DMS153 treated with DMSO at 0.1 percent for 48 hours (cell line): ENCODE measurements around the gene IFNA5.
A peak's percentile ranks its signal among the peaks of the same experiment; 100 is the strongest.

Source experiments
- DNase-seq: peaks from one replicate; lab custom pipeline; 2025; ENCODE audit not compliant: unreplicated experiment; lab: John Stamatoyannopoulos, UW

The IFNA5 gene

GRCh38 chr9:21305213-21305612 lies at the start of gene IFNA5:
TSS of gene IFNA5 (minus strand) at chr9:21305313. CDS start at chr9:21305256, 57 bp downstream.
- no peak for DNase-seq

DNA sequence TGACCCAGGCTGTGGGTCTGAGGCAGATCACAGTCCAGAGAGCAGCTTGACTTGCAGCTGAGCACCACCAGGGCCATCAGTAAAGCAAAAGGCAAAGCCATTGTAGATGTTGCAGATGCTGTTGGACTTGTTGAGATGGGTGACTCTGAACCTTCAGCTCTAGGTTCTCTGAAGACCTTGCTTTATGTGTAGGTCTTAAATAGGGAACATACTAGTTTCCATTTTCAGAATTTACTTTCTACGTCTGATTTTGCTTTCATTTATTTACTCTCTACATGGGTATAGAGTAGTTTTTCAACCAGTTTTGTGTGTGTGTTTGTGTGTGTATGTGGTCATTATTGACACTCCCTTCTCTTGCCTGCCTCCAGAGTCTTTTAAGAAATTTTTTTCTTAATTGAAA lies 45.7 kb upstream of the IFNA5 start, which contains the start of gene IFNA6:
TSS of gene IFNA6 (minus strand) at position 101 of the 400 bp plus-strand sequence. CDS start at position 101, 0 bp downstream.
- no peak for DNase-seq

DNA sequence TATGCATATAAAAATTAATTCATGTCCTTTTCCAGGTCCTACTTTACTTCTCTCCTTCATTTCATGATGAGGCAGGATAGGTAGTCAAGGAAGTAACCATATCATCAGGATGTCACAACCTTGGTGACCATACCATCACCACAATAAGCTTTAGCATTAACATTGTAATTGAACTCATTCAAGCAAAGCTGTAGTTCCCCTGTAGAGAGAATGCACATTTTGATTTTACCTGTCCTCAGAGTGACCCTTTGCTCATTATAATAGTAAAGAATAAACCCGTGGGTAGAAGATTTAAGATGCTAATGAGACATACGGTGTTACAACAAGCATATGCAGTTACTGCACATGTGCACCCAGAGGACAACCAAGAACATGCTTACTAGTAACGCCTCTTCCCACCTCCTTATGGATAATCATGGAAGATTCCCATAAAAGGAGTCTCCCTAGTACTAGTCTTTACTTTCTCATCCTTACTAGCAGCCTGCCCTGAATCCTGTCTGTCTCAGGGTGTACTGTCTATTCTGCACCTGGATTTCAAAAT lies 43.4 kb upstream of the IFNA5 start:
- DNase-seq = no peak

DNA sequence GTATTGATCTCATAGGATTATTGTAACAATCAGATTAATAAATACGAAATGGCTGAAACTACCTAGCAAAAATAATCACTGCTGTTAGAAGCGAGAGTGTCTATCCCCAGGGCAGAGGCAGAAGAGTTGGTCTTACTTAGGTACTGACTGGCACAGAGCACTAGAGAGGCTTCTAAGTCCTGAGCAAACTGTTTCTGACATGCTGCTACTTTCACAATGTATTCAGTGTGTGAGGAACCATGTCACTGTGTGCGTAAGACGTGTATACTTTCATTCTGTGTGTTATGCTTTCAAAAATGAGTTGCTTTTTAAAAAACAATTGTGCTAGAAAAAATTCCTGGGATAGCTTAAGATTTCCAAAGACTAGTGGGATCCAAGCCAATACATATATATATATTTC lies 35.6 kb upstream of the IFNA5 start:
- DNase-seq = no peak

DNA sequence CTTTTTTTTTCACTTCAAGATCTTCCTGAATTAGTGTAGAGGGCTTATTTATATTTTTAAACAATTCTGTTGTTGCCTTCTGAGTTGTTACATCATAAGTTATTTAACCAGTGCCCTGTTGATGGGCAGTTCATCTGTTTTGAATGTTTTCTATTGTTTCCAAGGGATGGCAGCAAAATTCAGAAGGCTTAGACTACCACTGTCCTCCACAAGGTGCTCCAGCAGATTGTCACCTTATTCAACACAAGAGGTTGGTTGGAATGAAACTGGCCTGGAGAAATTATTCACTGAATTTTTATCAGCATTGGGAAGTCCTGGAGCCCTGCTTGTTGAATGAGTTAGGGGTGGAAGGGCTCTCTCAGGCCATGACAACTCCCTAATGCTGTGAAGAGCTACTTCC lies 31.3 kb upstream of the IFNA5 start:
- DNase-seq = no peak

- peak; percentile 85 for DNase-seq
Measured at GRCh38 chr9:21334701-21335632, 29.9 kb upstream of the IFNA5 start, which contains the start of gene KLHL9. TSS of gene KLHL9 (minus strand) at chr9:21335404. CDS start at chr9:21334859, 545 bp downstream.

GRCh38 chr9:21333226-21333625 lies 28.1 kb upstream of the IFNA5 start:
- no peak for DNase-seq

GRCh38 chr9:21331676-21332402 lies 26.7 kb upstream of the IFNA5 start:
- no peak for DNase-seq

DNA sequence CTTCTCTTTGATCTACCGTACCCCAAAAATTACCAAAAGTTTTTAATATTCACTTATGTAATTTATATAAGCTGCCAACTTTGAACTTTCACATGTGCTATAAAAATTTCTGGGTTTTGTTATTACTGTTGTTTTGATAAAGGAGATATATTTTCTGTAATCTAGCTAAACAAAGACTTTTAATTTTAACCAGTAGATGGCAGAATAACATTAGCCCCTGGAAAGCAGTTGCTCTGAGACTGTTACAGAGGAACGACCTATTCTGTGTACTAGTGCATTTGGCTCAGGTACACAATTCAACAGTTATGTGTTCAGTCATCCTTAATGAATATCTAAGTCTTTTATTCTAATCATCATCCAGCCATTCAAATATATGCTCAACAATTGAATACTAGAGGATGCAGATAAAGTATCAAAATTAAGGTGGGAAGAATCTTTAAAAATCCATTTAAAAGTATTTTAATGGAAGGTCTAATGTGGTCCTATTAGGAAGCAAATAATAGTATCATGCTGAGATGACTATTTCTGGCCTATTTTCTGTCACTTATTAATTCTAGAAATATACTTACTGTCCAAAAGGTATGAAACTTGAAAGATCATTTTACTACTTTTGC lies 21.5 kb upstream of the IFNA5 start:
- peak; percentile 69 for DNase-seq

DNA sequence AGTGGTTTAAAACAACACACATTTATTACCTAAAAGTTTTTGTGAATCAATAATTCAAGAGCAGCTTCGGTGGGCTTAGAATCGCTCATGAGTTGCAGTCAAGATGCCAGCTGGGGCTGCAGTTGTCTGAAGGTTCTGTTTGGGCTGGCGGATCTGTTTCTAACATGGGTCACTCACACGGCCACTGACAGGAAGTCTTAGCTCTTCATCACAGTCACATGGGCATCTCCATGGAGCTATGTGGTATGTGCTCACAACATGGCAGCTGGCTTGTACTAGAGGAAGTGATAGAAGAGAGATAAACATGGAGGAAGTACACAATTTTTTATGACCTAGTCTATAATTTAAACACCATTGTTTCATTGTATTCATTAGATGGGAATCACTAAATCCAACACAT lies 18.9 kb upstream of the IFNA5 start:
- no peak for DNase-seq

DNA sequence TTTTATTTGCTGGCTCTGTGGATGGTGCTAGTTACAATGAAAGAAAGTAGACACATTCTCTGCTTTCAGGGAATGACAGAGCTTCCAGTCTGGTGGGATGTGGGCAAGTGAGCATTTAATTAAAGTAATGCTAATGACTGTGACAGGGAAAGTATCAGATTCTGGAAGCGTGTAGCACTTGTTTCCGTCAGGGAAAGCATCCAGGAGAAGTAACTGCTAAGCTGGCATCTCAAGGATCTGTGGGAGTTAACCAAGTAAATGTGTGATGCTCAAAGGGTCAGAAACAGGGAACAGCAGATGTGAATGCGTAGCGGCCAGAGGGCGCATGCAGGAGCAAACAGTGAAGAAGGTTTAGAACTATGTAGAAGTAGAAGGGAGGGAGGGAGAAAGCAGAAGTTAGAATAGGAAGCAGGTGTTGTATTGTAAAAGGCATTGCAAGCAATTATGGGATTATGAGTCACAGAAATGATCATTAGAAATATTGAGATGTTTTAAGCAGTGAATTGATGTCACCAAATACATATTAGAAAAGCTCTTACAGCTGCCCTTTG lies 17.9 kb upstream of the IFNA5 start:
- DNase-seq = no peak

GRCh38 chr9:21320465-21320864 lies 15.4 kb upstream of the IFNA5 start:
- DNase-seq = no peak

- DNase-seq = peak; percentile 43
Measured at GRCh38 chr9:21317956-21318923, 13.1 kb upstream of the IFNA5 start.

GRCh38 chr9:21316860-21317259 lies 11.7 kb upstream of the IFNA5 start:
- no peak for DNase-seq

DNA sequence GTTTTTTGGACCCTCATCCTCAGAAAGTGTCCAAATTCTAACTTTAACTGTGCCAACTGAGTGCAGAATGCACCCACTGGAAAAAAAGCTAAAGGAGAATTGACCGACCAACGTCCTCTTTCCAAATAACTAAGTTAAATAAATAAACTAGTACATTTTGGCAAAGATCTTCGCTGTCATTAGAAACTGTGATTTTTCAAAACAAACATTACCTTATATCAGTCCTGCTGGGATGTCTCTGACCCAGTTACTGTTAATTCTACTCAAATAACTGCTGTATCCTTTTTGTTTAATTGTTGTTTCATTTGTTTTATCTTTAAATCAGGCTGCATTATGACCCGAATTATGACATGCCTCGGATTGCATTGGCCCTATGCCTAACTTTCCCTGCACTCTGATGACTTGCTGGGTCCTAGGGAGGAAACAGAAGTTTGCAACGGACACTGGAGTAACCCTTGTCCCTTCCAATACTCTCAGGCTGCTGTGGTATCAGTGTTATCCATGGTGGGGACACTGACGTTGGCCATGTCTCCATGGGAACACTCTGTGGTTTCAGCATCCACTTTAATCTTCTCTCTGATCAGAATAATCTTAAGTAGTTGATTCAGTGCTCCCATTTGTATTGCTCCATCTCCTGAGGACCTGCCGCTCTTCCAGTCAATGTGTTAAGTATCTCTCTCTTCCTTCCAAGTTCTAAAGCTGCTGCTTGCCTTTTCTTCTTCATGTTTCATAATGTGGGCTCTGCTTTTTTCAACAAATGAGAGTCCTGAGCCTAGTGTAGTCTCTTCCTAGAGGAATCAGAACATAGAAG lies 11.1 kb upstream of the IFNA5 start:
- DNase-seq = no peak

- no peak for DNase-seq
Measured at GRCh38 chr9:21314152-21314551, 9.0 kb upstream of the IFNA5 start.

DNA sequence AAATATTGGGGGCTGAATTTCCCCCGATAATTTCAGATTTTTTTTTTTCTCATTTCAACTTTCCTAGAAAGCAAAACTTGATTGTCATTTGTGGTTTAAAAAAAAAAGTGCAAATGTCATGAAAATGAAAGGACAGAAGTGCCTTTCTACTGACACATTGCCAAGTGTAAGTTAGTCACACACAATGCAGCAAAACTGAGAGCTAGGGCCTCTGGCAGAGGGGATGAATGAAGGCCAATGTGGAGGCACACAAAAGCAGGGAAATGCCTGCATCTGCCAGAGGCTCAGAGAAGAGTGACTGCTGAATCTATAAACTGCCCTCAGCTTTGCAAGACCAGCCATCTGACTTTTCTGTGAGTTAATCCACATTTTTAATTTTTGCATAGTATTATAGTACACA lies 6.8 kb upstream of the IFNA5 start:
- DNase-seq = no peak

DNA sequence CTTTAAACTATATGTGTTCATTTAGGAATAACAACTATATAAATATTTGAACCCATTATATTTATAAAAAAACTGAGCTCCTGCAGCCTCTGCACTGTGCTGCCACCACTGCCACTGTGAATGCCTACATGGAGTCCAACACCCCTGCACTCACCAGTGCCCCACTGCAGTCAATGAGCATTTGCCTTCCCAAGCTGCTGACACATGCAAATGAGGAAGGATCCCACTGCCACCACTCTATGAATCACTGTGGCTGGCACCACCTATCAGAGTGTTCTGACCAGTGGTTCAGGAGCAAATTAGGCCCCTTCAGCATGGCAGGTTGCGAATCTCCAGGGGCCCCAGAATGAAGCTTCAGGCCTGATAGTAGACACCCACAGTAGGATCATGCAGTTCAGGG lies 9.1 kb downstream of the IFNA5 start:
- no peak for DNase-seq
